ENCODE results near the gene LRRC7.

DNA sequence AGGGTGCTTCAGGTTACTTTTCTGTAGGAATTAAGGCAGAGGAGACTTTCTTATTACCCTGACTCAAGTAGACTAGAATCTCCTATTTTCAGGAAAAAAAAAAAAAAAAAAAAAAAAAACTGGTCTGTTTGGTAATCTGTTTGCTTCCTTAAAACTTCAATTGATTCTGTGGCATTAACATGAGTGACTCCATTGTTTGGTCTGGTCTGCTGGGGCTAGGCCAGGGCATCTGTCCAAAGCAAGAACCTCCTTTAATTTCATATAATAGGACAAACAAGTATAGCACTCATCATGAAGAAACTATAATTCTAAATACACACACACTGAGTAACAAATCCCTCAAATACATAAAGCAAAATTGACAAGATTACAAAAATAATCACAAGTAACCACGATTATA, 32.9 kb upstream of the LRRC7 start:
- no peak for TF ChIP-seq POLR2AphosphoS5 (IDR thresholded peaks at IDR 0.05)
- no peak for TF ChIP-seq POLR2A (IDR thresholded peaks at IDR 0.05)
- TF ChIP-seq, protein P1, sequence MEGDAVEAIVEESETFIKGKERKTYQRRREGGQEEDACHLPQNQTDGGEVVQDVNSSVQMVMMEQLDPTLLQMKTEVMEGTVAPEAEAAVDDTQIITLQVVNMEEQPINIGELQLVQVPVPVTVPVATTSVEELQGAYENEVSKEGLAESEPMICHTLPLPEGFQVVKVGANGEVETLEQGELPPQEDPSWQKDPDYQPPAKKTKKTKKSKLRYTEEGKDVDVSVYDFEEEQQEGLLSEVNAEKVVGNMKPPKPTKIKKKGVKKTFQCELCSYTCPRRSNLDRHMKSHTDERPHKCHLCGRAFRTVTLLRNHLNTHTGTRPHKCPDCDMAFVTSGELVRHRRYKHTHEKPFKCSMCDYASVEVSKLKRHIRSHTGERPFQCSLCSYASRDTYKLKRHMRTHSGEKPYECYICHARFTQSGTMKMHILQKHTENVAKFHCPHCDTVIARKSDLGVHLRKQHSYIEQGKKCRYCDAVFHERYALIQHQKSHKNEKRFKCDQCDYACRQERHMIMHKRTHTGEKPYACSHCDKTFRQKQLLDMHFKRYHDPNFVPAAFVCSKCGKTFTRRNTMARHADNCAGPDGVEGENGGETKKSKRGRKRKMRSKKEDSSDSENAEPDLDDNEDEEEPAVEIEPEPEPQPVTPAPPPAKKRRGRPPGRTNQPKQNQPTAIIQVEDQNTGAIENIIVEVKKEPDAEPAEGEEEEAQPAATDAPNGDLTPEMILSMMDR (IDR thresholded peaks at IDR 0.05): no peak

Data from prostate gland (tissue), 2 donors.